Measurements from ENCODE around the gene SIPA1L3.
A peak's percentile ranks its signal among the peaks of the same experiment; 100 is the strongest.

Gene SIPA1L3

GRCh38 chr19:38003438-38004185 is 96.6 kb downstream of the SIPA1L3 start:
- H3K36me3 ChIP-seq (replicated peaks; ENCODE audit: insufficient read depth, low read length): no peaks in the 10 kb centered on the region
- H3K27me3 ChIP-seq (replicated peaks; ENCODE audit: insufficient read depth, low read length): no peaks in the 10 kb centered on the region
- no peaks in the 10 kb centered on the region for H3K9me3 ChIP-seq (replicated peaks; ENCODE audit: insufficient read depth, low read length)
- H2AFZ ChIP-seq (ENCODE audit: low read length): peak overlapping the region; percentile 79
- peak overlapping the region; percentile 57 for H3K9ac ChIP-seq (ENCODE audit: low read length)
- peak overlapping the region; percentile 58 for H3K4me3 ChIP-seq (ENCODE audit: low read length)
- peak; percentile 9 for DNase-seq
- 0 out of 2 replicates have a peak, but pooled peaks cover 7% of the 10 kb centered on the region for H3K4me1 ChIP-seq (ENCODE audit: low read length)
- H3K27ac ChIP-seq (ENCODE audit: low read length): peak overlapping the region; percentile 32; the same call in 1 of the 2 replicates
- no peaks in the 10 kb centered on the region for H3K9me2 ChIP-seq (replicated peaks; ENCODE audit: insufficient read depth, low read length)
- H3K79me2 ChIP-seq (ENCODE audit: low read length): no peaks in the 10 kb centered on the region
- TF ChIP-seq EZH2 (optimal IDR thresholded peaks at IDR 0.05; ENCODE audit: low read depth, low read length) (no peak), CTCF (IDR thresholded peaks at IDR 0.05; ENCODE audit: low read length) (no peak), EZH2phosphoT487 (IDR thresholded peaks at IDR 0.05; ENCODE audit: low read length) (no peak)
- H4K20me1 ChIP-seq (ENCODE audit: insufficient read depth, low read length): no peaks in the 10 kb centered on the region
- peak overlapping the region; percentile 87 for H3K4me2 ChIP-seq (ENCODE audit: low read depth, low read length)
- H3F3A ChIP-seq (ENCODE audit: insufficient read depth, low read length): no peaks in the 10 kb centered on the region; the same call in 1 of the 2 replicates

GRCh38 chr19:38004186-38004520 is 97.1 kb downstream of the SIPA1L3 start:
- peak overlapping the region; percentile 79 for H2AFZ ChIP-seq (ENCODE audit: low read length)
- peak overlapping the region; percentile 58 for H3K4me3 ChIP-seq (ENCODE audit: low read length)
- H3K27ac ChIP-seq (ENCODE audit: low read length): peak overlapping the region; percentile 32; the same call in 1 of the 2 replicates
- no peak for TF ChIP-seq EZH2phosphoT487 (IDR thresholded peaks at IDR 0.05; ENCODE audit: low read length)
- TF ChIP-seq EZH2 (optimal IDR thresholded peaks at IDR 0.05; ENCODE audit: low read depth, low read length): no peak
- TF ChIP-seq CTCF (IDR thresholded peaks at IDR 0.05; ENCODE audit: low read length): no peak
- H3K4me1 ChIP-seq (ENCODE audit: low read length): 0 out of 2 replicates have a peak, but pooled peaks cover 7% of the 10 kb centered on the region
- H3K9me3 ChIP-seq (replicated peaks; ENCODE audit: insufficient read depth, low read length): no peaks in the 10 kb centered on the region
- H3K9ac ChIP-seq (ENCODE audit: low read length): peak overlapping the region; percentile 57; the same call in 1 of the 2 replicates
- H4K20me1 ChIP-seq (ENCODE audit: insufficient read depth, low read length): no peaks in the 10 kb centered on the region
- DNase-seq: no peak
- no peaks in the 10 kb centered on the region for H3K36me3 ChIP-seq (replicated peaks; ENCODE audit: insufficient read depth, low read length)
- peak overlapping the region; percentile 87 for H3K4me2 ChIP-seq (ENCODE audit: low read depth, low read length)
- no peaks in the 10 kb centered on the region; the same call in 1 of the 2 replicates for H3F3A ChIP-seq (ENCODE audit: insufficient read depth, low read length)
- H3K79me2 ChIP-seq (ENCODE audit: low read length): no peaks in the 10 kb centered on the region
- no peaks in the 10 kb centered on the region for H3K9me2 ChIP-seq (replicated peaks; ENCODE audit: insufficient read depth, low read length)
- no peaks in the 10 kb centered on the region for H3K27me3 ChIP-seq (replicated peaks; ENCODE audit: insufficient read depth, low read length)

GRCh38 chr19:38004521-38005223 is 97.7 kb downstream of the SIPA1L3 start:
- H3K79me2 ChIP-seq (ENCODE audit: low read length): no peaks in the 10 kb centered on the region
- H3K27me3 ChIP-seq (replicated peaks; ENCODE audit: insufficient read depth, low read length): no peaks in the 10 kb centered on the region
- H3K9me3 ChIP-seq (replicated peaks; ENCODE audit: insufficient read depth, low read length): no peaks in the 10 kb centered on the region
- H3K9me2 ChIP-seq (replicated peaks; ENCODE audit: insufficient read depth, low read length): no peaks in the 10 kb centered on the region
- H3K27ac ChIP-seq (ENCODE audit: low read length): peak overlapping the region; percentile 32; the same call in 1 of the 2 replicates
- 0 out of 2 replicates have a peak, but pooled peaks cover 7% of the 10 kb centered on the region for H3K4me1 ChIP-seq (ENCODE audit: low read length)
- peak overlapping the region; percentile 87 for H3K4me2 ChIP-seq (ENCODE audit: low read depth, low read length)
- DNase-seq: peak; percentile 32
- no peaks in the 10 kb centered on the region; the same call in 1 of the 2 replicates for H3F3A ChIP-seq (ENCODE audit: insufficient read depth, low read length)
- H2AFZ ChIP-seq (ENCODE audit: low read length): peak overlapping the region; percentile 79
- H3K36me3 ChIP-seq (replicated peaks; ENCODE audit: insufficient read depth, low read length): no peaks in the 10 kb centered on the region
- H3K9ac ChIP-seq (ENCODE audit: low read length): peak overlapping the region; percentile 57; the same call in 1 of the 2 replicates
- no peaks in the 10 kb centered on the region for H4K20me1 ChIP-seq (ENCODE audit: insufficient read depth, low read length)
- peak overlapping the region; percentile 58 for H3K4me3 ChIP-seq (ENCODE audit: low read length)
- TF ChIP-seq CTCF (IDR thresholded peaks at IDR 0.05; ENCODE audit: low read length): no peak
- no peak for TF ChIP-seq EZH2phosphoT487 (IDR thresholded peaks at IDR 0.05; ENCODE audit: low read length)
- no peak for TF ChIP-seq EZH2 (optimal IDR thresholded peaks at IDR 0.05; ENCODE audit: low read depth, low read length)
